ENCODE results near the gene CNPY1.

The CNPY1 gene

GRCh38 chr7:155557778-155558177 lies 11.4 kb upstream of the CNPY1 start:
- no peak for DNase-seq

GRCh38 chr7:155556763-155557162 lies 10.4 kb upstream of the CNPY1 start:
- no peak for DNase-seq

DNA sequence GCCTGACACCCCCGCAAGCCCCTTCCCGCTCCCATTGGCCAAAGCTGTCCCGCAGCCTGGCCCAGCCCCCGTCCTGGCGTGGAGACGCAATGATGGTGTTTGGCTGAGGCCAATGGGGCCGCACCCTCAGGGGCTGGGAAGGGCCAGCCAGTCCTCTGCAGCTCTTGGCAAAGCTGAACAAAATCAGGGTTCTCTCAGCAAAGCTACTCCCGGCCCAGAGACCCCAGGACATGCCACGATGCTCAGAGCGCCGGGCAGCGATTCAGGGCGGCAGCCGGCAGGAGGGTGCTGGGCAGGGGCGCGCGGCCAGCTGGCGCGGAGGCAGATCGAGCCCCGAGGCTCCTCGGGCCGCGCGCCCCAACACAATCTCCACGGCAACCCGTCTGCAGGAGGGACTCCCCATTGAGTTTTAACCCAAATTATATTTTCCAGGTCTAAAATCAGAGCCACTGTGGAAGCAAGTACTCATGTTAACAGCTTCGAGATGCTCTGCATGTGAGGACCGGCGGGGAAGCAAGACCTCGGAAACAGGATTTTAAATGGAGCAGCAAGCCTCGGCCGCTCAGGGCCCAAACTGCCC lies 8.8 kb upstream of the CNPY1 start:
- no peak for DNase-seq

- DNase-seq = no peak
These were observed 7.5 kb upstream of the CNPY1 start for GRCh38 chr7:155553871-155554270.

DNA sequence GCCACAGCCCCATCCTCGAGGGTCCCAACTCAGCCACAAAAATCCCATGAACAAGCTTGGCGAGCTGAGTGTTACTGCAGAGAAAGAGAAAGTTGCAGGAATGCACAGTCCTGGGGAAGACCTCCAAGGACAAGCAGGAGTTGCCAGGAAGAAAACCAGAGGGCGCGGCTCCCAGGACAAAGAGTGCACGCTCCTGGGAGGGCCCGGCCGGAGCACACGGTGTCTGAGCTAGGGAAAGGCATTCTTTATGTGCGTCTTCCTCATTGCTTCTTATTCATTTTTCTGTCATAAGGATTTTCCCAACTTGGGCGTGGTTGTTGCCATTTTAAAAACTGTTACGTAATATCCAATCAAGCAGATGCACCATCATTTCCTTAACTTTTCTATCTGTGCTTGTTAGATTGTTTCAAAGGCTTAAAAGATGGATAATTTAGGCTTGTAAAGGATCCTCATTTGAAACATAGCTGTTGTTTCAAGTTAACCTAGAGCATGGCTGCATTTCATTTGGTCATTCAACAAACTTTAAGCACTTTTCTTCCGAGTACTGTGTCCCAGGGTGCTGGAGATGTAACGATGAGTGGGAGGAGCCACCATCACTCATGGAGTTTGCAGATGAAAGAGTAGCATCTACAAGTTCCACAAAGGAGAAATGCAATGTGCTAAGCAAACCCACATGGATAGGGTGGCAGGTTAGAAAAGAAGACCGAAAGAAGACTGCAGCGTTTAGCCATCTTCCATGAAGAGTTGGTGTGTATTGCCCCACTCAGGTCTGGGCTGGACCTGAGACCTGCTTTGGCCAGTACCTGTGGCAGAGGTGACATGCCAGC lies 5.6 kb upstream of the CNPY1 start:
- no peak for DNase-seq

DNA sequence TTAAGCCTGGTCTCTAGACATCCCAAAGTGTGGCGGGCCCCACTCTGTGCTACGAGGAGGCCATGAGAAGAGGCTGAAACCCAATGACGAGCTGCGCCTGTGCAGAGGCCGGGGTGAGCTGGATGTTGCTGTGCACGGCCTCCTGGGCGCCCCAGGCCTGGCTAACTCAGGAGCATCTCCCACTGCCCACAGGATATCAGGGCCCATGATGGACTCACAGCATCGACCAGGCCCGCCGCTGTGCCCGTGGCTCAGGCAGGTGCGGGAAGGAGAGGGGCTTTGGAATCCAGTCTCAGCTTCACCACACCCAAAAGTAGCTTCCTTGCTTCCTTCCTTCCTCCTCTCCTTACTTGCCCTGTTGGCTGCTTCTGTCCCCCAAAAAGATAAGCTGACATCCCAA lies 4.6 kb upstream of the CNPY1 start:
- DNase-seq = no peak

- no peak for DNase-seq
These were observed 2.9 kb upstream of the CNPY1 start for GRCh38 chr7:155549226-155549625.

GRCh38 chr7:155547161-155547791 lies 917 bp upstream of the CNPY1 start:
- no peak for DNase-seq

DNA sequence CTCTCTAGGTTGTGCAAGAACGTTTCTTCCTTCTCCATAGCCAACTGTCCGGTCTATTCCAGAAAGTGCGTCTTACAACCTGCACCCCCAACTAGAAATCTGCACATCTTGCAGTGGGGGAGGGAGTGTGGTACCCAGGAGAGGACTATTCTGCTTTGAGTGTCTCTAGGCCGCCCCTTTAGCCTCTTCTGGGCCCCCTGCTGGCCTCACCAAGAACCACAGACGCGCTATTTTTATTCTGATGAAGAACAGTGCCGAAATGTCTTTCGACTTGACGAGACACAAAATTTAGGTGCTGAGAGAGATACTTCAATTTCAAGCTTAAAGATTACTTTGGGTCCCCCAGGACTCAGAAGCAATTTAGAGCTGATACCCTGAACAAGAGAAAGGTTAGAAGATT lies 1.0 kb downstream of the CNPY1 start:
- DNase-seq = no peak

- DNase-seq = no peak
These were observed 1.9 kb downstream of the CNPY1 start for GRCh38 chr7:155544485-155544884.

- no peak for DNase-seq
These were observed 2.4 kb downstream of the CNPY1 start for GRCh38 chr7:155543926-155544325.

DNA sequence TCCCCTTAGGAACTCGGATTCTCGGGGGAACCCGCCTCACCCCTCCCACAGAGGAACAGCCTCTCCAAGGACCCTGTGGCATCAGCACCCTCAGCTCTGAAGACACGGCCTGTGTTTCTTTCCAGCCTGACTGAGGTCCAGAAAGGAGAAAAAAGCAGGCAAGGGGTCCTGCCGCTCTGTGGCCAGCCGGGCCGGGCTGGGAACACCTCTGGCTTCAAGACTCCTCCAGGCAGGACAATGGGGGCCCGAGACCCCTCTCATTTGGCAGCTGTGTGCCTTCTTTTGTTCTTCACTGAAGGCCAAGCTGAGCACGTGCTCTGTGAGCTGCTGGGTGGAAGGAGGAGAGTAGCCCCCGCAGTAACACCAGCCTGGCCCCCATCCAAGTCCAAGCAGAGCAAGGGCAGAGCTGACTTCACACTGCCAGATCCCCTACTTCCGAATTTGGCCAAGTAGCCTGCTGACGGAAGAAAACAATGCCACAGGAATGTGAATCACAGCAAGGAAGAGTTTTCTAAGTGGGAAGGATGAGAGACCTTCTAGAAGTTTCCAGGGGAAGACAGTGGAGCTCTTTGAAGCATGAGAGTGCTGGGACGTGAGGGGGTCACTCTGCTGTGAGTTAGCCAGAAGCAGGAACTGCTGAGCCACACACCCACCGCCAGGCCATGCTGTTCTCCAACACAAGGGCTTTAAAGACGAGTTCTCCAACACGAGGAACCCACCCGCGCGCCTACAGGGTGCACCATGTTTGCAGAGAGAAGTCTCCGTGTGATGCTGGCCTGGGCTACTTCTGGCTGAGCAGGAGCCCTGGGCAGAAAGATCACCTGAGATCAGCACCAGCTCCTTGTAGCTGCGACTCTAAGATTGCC lies 3.1 kb downstream of the CNPY1 start:
- DNase-seq = no peak

DNA sequence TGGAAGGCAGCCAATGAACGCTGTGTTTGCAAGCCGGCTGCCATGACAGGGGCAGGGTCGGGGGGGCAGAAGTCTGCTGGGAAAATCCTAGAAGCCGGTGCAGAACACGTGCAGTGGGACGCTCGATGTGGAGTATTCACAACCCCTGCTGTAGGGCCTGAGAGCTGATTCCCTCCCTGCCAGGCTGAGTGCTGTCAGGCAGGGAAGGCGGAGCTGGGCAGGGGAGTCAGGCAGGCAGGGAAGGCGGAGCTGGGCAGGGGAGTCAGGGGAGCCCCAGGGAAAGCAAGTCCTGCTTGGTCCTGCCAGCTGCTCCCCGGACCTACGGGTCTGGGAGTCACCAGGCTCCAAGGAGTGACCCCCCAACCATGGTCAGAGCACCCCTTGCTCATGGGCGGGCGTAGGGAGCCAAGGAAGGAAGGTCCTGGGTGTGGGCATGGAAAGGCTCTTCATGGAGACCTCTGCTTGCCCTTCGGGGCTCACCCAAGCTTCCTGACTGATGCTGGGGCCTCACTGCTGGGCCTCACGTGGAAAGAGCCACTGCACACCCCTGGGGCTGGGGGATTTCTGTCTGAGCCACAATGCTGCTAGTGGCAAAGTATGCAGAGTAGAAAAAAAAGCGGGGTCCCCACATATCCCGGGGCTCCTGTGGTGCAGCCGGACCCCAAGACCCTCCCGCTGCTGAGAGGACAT lies 4.2 kb downstream of the CNPY1 start:
- no peak for DNase-seq

GRCh38 chr7:155540553-155540952 lies 5.8 kb downstream of the CNPY1 start:
- DNase-seq = no peak

GRCh38 chr7:155538293-155538692 lies 8.1 kb downstream of the CNPY1 start:
- DNase-seq = no peak

GRCh38 chr7:155536451-155536850 lies 9.9 kb downstream of the CNPY1 start:
- DNase-seq = no peak

GRCh38 chr7:155534691-155535090 lies 11.7 kb downstream of the CNPY1 start:
- DNase-seq = no peak

GRCh38 chr7:155533827-155534690 lies 12.3 kb downstream of the CNPY1 start:
- DNase-seq = no peak

DNA sequence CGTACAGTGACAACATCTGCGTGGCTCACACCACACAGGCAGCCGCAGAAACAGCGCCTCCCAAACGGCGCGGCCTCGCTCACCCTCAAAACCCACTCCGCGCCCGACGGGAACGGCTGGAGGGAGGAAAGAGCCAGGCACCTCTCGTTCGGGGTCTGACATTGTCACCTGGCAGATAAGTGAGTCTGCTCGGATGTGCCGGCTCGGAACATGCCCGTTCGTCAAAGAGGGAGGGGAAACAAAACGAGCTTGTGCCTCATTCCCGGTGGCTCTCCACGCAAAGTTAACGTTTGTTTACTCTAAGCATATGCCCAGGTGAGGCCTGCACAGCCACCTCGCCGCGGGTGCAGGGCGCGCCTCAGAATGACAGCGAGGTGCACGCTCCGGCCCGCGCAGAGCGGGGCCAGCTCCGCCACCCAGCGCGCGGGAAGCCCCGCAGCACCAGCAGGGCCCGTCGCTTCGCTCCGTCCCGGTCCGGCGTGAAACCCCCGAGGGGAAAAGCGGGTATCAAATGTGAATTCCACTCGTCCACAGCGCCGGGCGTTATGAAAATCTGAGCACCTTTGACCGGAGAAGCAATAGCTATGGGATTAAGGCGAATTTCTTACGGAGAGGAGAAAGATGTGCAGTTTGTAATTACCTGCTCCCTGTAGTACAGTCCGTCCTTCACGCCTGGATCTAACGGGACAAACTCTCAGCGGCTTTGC lies 13.1 kb downstream of the CNPY1 start:
- no peak for DNase-seq

DNA sequence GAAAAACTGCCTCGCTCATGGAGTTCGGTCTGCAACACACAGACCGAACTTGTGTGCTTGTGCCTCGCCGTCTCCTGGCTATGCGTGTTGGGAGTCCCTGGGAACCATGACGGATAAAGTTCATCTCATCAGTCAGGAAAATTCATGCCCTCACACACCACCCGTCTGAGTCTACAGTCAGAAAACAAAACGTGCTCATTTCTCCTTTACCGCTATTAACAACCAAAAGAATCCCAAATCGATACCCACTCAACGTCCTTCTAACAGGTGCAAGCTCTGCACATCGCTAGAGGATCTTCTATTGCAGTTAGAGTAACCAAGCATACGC lies 13.6 kb downstream of the CNPY1 start:
- DNase-seq = no peak

DNA sequence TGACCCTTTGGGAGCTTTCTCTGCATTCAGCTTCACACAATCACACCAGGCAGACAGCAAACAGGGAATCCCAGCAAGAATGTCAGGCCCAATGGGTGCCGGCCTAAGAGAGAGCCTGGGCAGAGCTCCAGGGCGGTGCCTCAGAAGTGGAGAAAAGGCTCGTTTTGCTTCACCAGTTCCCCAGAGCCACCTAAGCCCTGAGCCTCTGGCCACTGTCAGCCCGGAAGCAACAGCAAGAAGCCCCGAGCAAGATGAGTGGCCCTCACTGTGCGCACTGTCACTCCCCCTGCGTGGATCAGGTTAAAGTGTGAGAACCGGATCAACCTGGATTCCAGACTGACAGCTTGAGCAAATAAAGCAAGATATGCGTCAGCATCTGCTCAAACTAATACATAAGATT lies 14.7 kb downstream of the CNPY1 start:
- DNase-seq = no peak
